GM21423 (cell line): ENCODE measurements around the gene CDCA7.
"Not testable (repeated sequence)": the region's sequence is repeated elsewhere in the genome, so short reads cannot be mapped to it uniquely, and the experiment has no call there.

Source experiments
- ATAC-seq: cut with Tn5 transposase; IDR thresholded peaks from one replicate; pipeline ENCODE4 v1.9.1; 2021; ENCODE audit warnings: mild to moderate bottlenecking, moderate library complexity; ENCODE audit not compliant: unreplicated experiment

CDCA7 gene

DNA sequence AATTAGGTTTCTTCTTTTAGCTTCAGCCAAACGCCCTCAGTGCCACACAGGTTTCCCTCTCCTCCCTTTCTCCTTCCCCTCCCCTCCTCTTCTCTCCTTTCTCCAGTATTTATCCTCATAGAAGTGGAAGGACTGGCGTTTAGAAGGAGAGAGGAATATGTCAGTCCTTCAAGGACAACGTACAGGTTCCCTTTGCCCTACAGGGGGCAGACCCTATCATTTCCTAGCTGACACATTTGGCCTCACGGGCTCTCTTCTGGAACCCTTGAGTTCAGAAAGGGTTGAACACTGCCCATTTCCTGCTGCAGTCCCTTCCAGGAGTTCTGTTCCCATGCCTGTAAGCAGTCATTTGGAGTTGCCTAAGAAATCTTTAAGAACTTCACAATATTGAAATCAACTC lies 46.1 kb downstream of the CDCA7 start:
- no peak for ATAC-seq

DNA sequence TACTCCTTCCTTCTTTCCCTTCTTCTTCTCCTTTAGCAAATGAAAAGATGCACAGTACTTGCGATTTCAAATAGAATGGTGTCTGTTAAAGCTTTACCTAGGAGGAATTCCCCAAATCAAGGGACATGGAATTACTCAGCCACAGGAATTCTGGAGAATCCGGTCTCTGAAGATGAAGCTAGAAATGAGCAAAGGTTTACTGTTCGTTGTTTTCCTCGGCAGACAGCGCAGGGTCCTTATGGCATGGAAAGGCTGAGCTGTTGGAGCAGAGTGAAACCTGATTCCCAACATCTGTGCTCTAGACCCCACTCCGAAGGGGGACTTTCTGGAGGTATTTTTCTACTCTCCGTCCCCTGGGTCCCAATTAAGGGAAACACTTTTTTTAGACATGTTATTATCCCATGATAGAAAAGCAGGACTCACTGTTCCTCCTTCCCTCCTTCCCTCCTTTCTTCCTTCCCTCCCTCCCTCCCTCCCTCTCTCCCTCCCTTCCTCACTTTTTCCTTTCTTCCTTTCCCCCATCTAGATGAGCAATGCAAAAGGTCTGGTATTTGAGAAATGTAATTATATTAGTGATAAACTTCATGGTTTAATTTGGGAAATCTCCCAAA lies 47.1 kb downstream of the CDCA7 start:
- no peak for ATAC-seq

DNA sequence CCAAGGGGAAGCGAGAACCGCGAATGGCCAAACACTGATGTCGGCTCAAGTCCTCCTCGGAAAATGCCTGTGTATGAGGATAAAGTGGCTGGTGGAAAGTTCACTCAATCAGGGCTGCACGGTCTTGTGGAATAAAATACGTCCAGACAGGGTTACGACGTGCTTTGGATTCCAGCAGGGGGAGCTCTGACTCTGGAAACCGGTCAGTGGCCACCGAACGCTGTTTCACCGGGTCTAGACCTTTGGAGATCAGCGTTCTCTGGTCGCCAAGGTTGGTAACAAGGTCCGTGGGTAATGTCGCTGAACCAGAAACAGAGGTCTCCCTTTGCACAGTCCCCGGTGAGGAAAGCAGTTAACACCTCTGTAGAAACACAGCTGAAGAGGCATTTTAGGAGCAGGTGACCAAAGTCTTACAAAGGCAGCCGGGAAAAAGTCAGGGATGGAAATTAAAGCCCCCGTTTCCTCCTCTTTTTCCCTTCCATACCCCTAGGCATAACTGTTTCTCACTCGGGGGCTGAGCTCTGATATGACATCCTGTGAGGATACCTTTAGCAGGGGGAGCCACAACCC lies 47.8 kb downstream of the CDCA7 start:
- ATAC-seq, result peak; percentile 72

DNA sequence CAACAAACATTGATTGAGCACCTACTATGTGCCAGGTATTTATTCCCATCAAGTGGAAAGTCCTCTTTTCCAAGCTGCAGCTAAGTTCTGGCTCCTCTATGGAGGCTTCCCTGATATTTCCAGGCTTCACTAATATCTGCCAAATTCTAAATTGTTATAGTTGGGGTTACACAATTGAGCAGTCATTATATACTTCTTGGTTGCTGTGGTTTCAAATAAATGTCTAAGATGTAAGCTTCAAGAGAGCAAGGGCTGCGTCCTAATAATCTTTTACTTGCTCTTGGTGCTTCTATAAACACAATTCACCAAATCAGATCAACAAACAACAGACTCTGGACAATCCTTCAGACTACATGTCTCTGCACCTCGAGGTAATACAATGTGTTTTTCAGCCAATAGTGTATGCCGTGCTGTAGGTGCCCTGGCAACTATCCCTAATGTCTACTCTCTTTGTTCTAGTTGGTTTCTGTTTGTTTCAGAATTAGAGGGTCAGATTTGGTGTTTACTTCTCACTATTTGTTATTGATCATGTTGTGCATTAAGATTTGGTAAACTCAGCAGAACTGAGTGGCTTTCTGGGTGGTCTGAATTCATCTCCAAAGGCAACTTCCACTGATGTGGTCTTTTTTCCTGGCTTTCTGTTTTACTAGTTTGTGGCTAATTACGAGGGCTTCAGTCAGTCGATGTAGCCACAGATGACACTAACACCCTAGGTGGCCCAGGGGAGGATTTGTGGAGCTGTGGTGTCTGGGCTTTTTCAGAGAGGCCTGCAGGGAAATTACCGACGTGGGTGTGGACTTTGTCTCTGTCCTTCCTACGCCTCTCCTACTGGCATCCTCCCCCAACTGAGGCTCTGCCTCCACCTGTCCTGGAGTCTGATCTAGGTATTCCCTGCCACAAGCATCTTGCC lies 50.4 kb downstream of the CDCA7 start:
- ATAC-seq, result no peak

DNA sequence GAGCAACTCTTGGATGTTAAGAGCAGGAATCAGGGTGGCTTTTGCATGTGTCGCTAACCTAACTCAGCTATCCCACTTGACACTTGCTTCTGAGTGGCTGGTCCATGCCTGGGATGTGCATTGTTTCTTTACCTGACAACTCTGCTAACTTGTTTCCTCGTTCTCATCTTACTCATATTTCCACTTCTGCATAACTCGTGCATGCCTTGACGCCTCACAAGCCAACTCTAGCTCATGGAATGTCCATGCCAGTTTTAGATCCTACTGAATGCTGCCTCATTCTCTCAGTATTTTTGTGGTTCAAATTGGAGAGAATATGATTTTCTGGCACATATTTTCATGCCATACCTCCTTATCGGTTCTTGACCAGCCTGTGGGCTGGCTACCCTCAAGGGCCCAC lies 52.5 kb downstream of the CDCA7 start:
- ATAC-seq, result no peak

DNA sequence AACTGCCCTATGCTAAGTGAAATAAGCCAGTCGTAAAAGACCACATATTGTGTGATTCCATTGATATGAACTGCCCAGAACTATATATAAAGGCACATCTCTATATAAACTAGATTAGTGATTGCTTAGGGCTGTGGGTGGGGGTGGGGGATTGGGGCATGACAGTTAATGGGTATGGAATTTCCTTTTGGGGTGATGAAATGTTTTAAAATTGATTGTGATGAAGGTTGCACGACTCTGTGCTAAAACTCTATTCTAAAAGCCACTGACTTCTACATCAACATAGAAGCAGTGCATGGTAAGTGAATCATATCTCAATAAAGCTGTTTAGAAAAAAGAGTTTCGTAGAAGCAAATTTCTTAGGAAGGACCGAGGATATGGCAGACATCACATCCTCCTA lies 53.0 kb downstream of the CDCA7 start:
- no peak for ATAC-seq

DNA sequence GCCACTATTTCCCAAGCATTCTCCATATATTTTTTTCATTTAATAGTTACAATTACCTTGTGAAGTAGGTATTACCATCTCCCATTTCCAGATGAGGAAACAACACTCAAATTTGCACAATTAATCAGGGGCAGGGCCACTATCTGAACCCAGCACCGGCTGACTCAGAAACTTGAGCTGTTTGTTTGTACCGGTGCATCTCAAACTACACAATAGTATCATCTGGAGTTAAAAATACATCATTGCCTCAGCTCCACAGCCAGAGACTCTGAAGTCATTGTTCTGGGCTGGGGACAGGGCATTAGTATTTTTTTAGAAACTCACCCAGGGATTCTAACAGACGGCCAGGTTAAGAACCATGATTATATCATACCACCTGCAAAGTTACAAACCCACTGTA lies 55.9 kb downstream of the CDCA7 start:
- ATAC-seq, result no peak

DNA sequence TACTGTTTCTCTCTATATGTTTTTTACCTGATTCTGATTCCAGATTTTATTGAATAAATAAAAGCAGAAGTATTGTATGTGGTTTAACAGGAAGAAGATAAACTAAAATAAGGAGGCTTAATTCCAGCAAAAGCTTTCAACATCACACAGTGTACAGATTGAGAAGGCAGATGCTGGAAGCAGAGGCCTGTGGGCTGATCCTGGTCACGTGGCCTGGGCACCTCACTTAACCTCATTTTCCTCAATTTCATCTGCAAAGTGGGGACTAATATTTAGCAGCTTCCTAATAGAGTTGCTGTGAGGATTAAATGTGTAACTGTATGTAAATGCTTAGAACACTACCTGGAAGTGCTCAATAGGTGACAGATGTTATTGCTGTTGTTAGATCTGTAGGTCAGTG lies 58.0 kb downstream of the CDCA7 start:
- no peak for ATAC-seq

DNA sequence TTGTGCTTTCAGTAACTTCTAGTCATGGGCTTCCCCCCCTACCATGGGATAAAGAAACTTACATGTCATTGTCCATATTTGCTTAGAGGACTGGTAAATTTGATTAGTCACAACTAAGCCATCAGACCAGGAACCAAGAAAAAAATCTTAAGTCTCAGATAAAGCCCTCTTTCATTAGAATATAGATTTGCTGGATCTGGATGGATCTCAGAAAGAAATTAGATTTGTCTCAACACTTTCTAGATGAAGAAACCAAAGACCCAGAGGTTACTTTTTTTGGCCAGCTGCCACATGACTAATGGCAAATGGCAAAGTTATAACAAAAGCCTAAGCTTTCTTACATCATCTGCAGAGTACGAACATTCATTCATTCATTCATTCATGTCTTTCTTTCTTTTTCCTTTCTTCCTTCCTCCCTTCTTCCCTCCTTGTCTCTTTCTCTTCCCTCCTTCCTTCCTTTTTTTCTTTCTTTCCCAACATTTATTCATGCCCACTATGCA lies 60.2 kb downstream of the CDCA7 start:
- no peak for ATAC-seq

DNA sequence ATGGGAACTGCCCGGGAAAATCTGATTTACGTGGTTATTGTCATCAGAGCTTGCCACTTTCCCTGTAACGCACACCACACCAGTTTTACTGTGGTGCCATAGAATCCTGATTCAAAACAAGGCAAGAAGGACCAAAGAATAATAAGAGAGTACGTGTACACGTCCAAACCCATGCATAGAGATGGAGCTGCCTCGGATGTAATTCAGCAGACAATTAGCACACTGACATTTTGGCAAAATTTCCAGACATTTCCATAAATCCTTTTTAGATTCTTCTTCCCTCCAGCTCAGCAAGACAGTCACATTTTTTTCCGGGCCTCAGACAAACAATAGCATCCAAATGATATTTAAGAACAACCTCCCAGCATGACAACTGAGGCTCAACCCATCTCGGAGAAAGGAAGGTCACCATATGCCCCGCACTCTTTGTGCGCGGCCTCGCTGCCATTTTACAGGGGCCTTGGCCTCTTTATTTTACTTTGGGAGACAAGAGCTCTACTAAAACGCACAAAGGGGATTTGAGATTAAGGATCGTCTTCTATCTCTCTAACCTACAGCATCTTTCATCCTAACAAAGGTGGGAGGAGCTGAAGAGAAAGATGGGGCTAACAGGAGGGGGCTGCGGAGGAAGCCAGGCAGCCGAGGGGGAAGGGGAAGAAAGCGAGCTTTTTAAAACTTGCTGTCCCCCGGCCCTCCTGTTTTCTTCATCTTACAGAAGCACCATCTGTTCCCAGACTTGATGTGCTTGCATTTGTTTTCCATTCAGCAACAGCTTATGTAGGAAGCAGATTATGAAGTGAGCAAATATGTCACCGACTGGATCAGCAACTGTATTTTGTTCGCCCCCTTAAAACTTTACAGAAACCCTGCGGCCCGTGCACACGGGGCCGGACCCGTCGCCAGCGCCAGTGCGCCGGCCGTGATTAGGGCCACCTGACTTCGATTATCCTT lies 61.0 kb downstream of the CDCA7 start:
- no peak for ATAC-seq

DNA sequence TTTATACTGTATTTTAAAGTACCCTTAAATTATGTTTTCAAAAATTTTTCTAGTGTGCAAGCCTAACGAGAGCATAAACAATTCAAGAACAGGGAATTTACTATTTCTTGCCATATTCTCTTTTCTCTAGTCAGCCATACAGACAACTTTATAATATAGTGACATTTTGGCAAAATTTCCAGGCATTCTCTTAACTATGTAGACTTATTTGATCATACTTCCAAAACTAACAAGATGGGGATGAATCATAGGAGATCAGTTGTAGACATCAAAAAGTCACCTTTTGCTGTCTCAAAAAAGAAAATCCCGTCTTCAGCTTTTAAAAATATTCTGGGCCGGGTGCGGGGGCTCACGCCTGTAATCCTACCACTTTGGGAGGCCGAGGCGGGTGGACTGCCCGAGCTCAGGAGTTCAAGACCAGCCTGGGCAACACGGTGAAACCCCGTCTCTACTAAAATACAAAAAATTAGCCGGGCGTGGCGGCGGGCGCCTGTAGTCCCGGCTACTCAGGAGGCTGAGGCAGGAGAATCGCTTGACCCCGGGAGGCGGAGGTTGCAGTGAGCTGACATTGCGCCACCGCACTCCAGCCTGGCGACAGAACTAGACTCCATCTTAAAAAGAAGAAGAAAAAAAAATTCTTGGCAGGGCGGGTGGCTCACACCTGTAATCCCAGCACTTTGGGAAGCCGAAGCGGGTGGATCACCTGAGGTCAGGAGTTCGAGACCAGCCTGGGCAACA lies 61.9 kb downstream of the CDCA7 start:
- ATAC-seq, result not testable (repeated sequence)

DNA sequence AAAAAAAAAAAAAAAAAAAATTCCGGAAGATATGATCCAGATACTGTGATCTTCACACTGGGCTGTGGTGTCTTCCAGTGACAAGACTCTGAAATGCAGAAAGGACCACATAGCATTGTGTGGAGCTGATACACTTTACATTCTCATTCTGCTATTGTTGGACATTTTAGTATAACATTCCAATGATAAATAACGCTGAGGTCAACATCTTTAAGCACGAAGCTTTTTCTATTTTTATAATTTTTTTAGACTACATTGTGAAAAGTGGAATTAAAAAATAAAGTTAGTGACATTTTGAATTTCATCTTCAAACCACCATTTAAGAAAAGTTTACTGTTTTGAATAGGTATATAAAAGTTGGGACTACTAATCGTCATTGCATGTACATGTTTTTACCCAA lies 62.7 kb downstream of the CDCA7 start:
- no peak for ATAC-seq

DNA sequence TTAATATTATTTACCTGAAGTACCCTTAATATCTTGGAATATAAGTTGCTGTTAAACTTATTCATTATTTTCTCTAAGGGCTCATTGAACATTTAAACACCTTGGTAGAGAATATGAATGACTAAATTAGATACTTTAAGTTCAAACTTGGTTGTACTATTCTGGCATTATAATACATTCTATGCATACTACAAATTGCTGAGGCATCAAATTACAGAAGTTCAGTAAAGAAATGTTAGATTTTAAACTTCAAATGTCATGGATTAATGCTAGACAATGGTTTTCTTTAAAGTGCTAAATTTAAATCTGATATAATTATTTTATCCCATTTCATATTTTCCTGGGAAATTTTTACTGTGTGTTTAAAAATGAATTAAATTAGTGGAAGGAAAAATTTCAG lies 63.1 kb downstream of the CDCA7 start:
- no peak for ATAC-seq
